ENCODE data around the gene ADAMTS8.

ADAMTS8 gene, protein sequence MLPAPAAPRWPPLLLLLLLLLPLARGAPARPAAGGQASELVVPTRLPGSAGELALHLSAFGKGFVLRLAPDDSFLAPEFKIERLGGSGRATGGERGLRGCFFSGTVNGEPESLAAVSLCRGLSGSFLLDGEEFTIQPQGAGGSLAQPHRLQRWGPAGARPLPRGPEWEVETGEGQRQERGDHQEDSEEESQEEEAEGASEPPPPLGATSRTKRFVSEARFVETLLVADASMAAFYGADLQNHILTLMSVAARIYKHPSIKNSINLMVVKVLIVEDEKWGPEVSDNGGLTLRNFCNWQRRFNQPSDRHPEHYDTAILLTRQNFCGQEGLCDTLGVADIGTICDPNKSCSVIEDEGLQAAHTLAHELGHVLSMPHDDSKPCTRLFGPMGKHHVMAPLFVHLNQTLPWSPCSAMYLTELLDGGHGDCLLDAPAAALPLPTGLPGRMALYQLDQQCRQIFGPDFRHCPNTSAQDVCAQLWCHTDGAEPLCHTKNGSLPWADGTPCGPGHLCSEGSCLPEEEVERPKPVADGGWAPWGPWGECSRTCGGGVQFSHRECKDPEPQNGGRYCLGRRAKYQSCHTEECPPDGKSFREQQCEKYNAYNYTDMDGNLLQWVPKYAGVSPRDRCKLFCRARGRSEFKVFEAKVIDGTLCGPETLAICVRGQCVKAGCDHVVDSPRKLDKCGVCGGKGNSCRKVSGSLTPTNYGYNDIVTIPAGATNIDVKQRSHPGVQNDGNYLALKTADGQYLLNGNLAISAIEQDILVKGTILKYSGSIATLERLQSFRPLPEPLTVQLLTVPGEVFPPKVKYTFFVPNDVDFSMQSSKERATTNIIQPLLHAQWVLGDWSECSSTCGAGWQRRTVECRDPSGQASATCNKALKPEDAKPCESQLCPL

DNA sequence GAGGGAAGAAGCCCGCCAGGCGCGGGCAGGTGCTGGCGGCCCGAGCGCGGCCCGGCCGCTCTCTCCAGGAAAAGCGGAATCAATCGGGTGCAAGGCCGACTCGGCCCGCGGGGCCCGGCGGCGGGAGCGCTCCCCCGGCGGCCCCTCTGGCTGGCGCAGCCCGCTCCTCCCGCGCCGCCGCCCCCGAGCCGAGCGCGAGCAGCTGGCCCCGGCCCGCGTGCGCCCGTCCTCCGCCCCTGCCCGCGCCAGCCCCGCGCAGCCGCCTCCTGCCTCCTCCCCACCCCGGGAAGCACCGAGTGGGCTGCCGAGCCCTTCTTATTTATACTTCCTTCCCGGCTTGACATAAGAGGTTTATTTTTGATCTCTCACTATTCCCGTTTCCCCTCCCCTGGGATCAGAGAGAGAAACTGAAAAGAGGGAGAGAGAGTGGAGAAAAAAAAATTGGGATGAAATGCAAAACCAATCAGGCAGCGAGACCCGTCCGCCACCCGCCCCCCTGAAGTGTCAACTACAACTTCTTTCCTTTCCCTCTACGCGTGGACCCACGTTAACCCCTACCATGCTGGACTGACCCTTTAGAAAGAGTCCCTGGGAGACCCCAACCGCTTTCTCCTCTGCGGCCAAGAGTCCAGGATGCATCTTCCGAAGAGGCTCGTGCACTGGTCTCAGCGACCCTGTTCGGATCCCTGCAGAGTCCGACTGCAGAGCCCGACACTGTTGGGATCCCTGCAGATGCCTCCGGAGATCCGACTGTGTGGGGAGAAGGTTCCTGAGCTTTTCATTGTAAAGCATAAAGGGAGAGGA lies at the start of gene ADAMTS8:
Gene ADAMTS8 (minus strand): TSS at position 294 of the 804 bp plus-strand sequence. CDS start 323 bp downstream, outside the sequence.
- no peak for DNase-seq

DNA sequence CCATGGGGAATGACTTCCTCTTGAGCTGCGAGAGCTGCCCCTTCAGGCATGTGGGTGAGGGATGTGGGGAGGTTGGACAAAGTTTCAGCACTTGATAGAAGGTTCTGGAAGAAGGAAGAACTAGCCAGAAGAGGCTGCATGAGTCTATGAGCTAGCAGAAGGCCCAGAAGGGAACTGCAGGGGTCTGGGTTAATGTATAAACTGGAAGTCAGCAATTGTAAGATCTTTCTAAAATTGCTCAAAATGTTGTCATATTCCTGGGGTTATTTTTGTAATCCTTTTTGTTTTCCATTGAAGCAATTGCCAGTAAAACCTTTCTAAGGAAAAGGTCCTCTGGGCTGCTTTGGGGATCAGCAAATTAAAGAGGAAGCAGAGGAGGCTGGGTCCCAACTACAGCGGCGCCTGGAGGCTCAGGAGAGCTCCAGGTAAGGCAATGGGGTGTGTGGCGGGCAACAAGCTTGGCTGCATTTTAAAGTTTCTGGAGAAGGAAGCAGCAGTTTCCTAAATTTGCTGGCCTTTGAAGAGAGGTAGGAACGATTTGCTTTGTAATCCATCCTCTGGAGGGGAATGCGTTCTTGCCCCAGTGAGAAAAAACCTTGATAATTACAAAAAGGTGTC lies 49.3 kb upstream of the ADAMTS8 start:
- no peak for DNase-seq

DNA sequence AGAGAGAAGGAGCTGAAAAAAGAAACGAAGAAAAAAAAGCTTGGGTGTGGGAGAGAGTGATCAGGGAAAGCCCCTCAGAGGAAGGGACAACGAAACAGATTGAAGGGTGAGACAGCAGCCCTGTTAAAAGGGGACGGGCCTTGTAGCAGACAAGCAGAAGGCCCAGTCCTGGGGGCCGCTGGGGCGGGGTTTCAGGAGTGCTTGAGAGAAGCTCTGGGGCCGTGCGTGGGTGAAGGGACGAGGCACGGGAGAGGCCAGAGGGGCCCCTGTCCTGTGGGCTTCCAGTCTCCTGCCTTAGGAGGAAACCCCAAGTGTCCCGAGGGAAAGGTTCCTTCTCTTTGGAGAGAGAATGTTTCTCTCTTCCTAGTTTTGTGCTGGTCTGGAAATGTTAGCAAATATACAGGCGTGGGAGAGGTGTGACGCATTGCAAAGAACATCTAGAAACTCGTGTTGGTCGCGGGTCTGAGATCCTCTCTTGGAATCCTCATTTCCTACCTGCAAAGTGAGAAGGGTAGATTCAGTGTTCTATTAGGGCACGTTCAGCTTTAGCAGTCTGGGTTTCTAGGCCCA lies 48.6 kb upstream of the ADAMTS8 start:
- DNase-seq: no peak

DNA sequence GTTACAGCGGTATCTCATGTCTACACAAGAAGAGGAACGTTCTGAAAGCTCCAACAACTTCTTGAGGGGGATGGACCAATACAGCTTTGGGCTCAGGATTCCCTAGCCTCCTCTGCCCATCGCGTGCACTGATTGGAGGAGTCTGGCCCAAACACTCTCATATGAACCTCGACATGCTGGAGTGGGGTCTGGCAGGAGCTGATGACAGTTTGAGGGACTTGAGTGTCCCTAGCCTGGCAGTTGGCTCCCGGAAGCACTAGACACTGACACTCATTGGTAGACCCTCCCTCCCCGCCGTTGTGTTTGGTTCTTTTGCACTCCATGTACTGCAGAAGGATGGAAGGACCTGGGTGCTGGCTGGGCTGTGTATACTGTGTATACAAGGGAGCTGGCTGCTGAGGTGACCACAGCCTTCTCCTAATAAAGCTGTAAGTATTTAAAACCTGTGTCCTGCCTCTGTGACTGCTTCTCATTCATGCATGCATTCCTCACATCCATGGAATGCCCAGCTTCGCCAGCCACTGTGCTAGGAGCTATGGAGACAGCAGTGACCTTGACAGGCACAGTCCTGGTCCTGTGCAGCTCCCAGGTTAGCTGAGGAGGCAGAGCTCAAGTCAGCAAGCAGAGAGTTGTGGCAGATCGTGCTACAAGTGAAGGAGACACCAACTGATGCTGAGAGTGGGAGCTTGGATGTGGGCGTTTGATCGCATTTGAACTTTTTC lies 48.0 kb upstream of the ADAMTS8 start:
- DNase-seq: no peak

DNA sequence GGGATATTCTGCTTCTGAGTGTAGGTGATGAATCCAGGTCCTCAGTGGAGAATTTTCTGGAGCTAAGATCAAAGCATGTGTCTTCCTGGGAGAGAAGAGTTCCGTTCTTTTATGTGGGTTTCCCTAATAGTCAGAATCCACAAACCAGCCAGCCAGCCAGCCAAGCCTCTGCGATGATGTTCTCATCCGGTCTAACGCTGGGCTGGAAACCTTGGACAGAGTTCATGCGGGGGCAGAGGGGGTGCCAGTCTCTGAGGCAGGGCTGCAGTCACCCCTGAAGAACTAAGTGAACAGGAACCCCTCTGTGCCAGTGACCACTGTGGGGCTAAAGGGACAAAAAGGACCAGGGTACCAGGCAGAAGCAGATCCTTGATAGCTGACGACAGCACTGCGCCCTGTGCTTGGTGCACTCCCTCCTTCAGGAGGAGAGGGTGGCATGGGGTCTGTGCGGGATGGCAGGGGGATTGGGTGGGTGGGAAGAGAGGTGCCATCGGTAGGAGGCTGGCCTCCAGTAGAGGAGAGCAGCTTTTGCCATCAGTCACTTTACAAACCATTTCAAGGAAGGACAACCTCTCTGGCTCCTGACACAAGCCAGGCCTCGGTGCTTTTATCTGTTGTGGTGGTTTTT lies 47.1 kb upstream of the ADAMTS8 start:
- no peak for DNase-seq

DNA sequence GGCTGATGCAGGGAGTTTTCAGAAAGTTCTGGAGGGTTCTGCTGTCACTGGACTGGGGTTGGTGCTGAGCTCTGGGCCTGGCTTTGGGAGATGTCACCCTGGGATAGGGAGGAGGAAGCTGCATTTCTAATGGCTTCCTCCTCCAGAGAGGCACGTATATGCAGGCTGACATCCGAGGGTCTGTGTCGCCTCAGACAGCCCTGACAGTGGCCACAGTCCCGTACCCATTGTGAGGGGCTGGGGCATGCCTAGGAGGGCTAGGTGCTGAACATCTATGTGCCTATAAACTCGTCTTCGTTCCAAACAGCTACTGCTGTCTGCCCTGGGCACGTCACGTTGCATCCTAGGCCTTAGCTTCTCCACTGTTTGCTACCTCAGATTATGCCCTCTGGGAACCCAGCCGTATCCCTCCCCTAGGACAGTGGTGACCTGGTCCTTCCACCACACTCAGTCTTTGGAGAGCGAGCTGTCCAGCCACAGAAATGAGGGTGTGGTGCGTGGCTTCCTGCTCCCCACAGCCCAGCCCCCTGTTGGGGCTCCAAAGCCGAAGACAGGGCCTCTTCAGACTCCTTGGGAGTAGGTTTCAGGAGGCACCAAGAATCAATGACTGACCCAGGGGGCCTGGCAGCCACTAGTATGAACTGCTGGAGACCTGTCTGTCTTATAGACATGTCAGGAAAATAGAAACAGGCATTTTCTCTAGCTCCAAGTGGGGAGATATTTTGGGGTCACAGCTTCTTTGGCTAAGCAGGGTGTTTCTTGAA lies 46.4 kb upstream of the ADAMTS8 start:
- DNase-seq: no peak

DNA sequence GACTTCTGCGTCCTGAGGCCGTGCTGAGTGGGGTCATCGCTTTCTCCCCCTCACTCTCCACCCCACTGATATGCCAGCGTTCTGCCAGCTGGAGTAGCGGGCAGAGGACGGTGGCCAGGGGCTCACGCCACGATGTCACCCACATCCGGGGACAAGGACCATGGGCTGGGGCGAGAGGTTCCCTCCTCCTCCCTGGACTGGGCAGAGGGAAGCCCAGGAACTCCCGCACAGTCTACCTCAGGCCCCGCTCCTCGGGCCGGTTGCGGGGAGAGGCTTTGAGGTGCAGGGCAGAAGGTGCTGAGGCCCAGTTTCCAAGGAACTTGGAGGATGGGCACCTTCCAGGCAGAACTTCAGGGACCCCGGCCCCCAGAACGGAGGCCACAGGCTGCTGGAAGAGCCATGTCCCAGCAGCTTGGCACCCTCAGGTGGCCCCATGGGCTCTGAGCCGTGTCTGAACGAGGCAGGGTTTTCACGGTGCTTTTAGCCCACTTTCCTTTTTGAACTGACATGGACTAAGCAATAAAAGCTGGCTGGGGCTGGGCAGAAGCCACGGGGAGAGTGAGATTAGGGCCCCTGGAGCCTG lies 45.5 kb upstream of the ADAMTS8 start:
- no peak for DNase-seq

DNA sequence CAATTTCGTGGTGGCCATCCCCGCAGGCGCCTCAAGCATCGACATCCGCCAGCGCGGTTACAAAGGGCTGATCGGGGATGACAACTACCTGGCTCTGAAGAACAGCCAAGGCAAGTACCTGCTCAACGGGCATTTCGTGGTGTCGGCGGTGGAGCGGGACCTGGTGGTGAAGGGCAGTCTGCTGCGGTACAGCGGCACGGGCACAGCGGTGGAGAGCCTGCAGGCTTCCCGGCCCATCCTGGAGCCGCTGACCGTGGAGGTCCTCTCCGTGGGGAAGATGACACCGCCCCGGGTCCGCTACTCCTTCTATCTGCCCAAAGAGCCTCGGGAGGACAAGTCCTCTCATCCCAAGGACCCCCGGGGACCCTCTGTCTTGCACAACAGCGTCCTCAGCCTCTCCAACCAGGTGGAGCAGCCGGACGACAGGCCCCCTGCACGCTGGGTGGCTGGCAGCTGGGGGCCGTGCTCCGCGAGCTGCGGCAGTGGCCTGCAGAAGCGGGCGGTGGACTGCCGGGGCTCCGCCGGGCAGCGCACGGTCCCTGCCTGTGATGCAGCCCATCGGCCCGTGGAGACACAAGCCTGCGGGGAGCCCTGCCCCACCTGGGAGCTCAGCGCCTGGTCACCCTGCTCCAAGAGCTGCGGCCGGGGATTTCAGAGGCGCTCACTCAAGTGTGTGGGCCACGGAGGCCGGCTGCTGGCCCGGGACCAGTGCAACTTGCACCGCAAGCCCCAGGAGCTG lies 44.8 kb upstream of the ADAMTS8 start:
- DNase-seq: no peak

DNA sequence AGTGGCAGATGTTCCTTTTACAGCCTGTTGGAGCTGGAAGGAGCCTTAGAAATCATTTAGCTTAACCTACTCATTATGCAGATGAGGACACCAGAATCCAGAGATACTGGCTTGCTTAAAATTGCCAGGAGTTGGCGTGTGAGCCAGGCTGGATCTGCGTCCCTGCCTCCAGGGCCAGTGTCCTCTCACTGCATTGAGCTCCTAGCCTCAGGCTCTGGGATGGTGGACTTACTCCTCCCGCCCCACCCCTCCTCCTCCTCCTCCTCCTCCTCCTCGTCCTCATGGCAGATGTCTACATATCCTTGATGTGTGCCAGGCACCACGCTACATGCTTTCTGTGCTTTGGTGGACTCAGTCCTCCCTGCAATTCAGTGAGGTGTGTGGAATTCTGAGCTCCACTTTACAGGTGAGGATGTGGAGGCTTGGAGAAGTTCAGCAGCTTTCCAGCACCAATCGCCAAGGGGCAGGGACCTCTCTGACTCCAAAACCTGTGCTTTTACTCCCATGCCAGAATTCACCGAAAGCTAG lies 44.1 kb upstream of the ADAMTS8 start:
- DNase-seq: no peak

DNA sequence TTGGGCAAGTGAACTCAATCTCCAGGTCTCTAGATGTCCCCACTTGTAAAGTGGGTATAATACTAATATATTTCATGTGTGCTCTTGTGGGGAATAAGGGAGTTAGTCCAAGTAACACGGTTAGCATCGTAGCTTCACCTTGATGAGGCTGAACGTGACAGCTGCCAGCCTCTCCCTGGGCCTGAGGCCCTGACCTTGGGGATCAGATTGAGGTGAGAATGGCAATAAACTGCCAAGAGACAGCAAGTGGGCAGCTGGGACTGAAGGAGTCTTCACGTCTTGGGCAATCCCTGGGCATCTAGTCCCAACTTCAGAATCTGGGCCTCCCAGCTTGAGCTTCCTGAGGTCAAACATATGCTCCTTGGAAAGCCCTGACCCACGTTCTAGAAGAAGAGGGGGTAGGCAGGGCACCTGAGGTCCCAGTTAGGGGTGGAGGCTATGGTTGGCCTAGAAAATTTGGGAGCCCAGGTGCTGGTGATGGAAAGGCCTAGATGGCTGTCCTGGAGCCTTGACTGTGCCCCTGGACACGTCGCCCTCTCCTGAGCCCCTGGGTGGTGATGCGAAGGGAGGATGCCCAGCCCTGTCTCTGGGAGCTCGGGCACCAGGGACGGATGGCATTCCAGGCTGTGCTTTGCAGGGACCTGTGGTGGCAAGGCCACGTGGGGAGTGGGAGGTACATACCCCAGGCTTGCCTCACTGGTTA lies 43.5 kb upstream of the ADAMTS8 start:
- DNase-seq: no peak

DNA sequence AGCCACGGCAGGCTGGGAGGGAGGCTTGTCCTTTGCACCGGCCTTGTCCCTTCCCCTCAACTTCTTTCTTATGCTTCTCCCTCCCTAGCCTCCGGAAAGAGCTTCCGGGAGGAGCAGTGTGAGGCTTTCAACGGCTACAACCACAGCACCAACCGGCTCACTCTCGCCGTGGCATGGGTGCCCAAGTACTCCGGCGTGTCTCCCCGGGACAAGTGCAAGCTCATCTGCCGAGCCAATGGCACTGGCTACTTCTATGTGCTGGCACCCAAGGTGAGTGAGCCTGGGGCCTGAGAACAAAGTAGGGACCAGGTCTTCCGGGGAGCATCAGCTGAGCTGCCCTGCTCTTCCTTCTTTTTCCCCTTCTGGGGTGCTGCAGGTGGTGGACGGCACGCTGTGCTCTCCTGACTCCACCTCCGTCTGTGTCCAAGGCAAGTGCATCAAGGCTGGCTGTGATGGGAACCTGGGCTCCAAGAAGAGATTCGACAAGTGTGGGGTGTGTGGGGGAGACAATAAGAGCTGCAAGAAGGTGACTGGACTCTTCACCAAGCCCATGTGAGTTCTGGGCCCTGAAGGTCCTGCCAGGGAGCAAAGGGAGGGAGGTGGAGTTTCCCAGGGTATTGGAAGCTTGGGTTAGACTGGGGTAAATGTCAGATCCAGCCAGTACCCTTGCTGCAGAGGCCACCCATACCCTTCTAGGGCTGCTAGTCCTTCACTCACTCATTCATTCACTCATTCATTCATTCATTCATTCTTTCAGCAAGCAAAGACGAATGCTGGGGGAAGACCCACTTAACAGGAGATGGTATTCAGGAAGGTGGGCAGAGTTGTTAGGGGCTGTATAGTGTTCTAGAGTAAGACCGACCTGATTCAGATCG lies 42.7 kb upstream of the ADAMTS8 start:
- DNase-seq: no peak

DNA sequence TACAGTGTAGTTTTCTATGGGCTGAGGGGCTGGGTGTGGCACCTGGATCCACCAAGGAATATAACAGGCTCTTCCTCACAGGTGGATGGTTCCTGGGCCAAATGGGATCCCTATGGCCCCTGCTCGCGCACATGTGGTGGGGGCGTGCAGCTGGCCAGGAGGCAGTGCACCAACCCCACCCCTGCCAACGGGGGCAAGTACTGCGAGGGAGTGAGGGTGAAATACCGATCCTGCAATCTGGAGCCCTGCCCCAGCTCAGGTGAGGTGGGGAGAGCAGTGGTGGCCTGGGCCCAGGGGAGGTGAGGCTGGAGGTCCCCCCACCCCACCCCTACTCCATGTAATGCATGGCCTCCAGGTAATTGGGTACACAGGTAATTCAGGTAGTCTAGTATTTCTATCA lies 40.8 kb upstream of the ADAMTS8 start:
- no peak for DNase-seq

DNA sequence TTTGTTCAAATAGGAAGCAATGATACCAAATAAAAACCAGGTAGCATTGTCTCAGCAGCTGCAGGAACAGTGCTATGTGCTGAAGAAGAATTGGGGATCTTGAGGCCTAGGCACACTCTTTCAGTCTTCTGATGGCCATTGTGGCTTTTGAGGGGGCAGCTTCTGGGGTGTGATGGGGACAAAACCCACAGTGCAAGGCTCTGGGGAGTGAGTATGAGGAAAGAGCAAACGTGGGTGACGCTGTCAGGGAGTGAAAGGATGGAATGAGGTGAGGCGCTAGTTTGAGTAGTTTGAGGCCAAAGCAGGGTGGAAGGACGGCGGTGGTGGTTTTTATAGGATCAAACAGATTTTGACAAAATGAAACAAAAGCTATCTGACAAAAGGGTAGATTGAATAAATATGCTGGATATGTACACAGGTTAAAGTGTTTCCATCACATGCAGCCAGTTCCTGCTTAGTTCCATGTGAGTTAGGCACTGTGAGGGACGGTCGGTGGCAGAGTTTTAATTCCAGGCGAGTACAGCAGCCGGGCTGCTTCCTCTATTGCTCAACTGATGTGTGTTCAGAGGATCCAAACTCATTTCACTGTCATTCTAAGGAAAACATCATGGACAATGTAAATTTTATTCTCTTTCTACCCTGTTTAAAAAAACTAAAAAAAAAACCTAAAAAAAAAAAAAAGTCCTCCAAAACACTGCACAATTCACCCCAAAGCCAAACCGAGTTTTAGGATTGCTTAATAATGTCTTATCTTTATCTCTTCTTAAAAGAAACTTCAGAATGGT lies 38.9 kb upstream of the ADAMTS8 start:
- DNase-seq: no peak

DNA sequence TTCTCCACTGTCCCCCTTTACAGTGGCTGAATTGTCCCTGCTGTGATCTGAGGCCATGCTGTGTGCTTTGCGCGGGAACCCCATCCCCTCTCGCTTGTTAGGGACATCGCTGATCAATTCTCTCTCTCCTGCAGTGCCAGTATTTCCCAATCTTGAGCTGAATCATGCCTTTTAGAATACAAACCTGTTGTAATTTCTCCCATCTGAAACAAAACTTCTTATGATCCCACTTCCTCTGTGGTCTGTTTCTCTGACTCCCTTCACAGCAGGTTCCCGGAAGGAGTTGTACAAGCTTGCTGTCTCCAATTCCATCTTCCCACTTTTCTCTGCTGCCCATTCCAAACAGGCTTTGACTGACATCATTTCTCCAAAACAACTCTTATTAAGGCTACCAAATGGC lies 36.9 kb upstream of the ADAMTS8 start:
- DNase-seq: no peak

DNA sequence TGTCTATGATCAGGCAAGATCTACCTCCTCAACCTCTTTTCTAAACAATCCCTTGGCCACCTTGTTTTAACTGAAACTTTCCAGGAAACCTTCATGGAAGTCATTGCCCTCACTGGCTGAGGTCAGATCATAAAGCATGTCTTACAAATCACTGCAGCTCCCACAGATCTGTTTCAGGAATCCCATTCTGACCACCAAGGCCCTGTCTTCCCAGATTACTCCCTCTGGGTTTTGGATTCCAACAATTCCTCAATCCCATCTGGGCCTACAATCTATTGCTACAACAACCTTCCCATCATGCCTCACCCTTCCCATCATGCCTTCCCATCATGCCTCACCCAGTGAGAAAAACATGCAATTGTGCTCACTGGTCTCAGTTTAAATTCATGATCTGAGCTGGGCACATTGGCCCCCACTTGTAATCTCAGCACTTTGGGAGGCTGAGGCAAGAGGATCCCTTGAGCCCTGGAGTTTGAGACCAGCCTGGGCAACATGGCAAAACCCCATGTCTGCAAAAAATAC lies 35.9 kb upstream of the ADAMTS8 start:
- DNase-seq: no peak

DNA sequence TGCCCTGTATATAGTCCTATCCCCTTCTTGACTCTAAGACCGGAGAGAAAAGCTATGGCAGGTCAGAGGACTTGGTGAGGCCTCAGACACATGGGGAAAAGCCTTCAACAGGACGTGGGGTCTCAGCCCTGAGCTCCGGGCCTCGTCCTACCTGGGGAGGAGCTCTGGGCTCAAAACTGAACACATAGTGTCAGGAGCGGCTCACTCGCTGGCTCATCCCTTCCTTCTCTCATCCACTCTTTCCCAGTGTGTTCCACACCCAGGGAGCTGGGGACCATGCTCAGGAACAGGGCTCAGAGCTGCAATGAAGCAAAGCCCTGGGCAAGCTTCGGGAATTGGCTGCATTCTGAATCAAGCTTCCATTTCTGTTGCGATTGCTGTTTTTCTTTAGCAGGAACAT lies 34.5 kb upstream of the ADAMTS8 start:
- no peak for DNase-seq
